Inflammatory macrophage treated with lipopolysaccharide for 4 hours (primary cell): ENCODE data around the gene PMVK.
"Not testable (repeated sequence)": the region's sequence is repeated elsewhere in the genome, so short reads cannot be mapped to it uniquely, and the experiment has no call there.

Experiments
- DNase-seq: peaks from one replicate; pipeline ENCODE4 v3.0.0-alpha.2; 2020

The PMVK gene

DNA sequence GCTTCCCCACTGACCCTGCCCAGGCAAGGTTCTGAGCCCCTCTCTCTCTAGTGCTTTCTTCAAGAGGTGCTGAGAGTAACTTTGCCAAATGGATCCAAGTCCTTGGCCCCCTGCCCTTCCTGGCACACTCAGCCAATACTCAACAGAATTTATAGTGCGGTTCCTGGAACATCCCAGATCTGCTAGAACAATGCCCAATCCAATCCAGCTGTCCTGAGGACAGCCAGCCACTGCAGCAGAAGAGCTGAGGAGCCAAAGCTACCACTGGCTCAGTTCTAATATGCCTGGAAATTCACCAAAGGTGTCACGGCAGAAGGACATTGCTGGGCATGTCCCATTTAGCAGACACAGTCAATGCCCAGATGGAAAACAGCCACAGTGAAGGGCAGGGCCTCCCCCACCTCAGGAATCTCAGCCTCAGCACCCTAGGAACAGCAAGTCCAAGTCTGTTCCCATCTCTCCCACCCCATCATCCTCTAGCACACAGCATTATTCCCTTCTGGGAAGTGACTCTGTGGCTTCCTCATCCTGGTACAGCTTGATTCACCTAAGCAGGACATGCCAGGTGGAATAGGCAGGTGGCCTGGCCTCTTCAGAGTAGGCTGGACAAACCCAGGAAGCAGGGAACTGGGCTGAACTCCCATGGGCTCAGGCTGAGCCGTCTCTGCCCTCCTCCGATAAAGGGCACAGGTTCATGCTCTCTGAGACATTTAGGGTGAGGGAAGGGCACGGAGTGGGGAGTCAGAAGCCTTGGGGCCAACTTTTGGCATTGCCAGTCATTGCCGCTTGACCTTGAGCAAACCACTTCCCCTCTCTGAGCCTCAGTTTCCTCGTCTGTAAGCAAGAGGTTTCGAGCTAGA lies 24.6 kb downstream of the PMVK start:
- no peak for DNase-seq

DNA sequence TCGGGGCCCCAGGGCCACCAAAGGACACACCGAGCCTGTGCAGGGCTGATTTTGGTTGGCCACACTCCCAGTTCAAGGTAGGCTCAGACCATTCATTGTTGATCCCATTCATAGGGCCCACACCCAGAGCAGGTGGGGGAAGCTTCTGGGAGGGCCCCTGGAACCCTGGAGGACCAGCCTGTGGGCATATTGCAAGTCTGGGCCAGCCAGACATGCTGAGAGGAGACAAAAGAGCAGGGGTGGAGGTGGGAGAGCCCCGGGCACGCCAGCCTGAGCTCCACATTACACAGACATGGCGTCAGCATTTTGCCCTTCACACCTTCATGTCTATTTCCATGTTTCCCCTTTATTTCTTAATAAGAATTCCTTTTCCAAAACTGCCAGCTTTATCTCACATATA lies 25.7 kb downstream of the PMVK start:
- no peak for DNase-seq

DNA sequence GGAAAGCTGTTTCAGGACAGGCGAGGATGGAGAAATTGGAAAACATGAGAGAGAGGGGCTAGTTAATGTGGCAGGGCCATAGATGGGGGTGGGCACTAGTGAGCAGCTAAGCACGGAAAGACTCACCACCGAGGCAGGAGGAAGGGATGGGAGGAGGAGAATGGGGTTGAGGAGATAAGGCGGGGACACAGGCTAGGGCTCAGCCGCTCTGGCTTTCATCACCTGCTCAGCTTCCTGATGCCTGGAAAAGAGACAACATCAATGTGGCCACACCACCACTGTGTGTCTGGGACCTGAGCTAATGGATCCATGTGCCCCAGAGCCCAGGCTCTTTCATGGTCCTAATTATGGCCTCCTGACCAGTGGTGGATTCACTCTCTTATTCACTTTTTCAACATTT lies 27.6 kb downstream of the PMVK start:
- DNase-seq, result no peak

DNA sequence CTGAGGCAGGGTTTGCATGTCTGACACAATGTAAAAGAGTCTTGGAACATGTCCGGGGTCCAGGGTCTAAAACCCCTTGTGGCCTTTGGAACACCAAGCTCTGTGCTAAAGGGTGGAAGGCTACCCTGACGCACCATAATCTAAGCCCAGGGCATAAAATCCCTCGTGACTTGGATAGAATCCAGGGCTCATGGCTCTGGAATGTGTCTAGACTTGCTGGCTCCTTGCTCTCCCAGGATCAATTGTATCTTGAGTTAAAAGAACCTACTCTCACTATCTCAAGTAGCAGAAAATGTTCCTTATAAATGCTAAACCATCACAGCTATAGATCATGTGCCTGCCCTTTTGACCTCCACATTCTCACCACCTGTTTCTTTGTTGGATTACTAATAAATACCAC lies 28.4 kb downstream of the PMVK start:
- not testable (repeated sequence) for DNase-seq

DNA sequence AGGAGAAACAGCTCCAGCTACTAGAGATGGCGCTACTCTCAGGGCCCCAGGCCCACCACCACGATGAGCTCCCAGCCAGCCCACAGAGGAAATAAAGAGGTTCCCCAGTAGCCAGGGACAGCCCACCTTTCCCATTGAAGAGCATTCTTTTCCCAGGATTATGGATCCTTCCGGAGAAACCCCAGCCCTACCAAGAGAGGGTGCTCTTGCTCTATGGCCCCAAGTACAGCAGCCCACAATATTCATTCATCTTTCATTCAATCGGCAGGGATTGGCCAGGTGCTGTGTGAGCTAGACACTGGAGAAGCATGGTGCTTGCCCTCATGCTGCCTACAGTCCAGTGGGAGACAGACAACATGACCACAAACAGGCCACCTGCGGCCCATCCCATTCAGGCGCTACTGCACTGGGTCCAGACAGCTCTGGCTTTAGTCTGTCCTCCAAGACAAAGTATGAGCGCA lies 29.9 kb downstream of the PMVK start:
- DNase-seq, result no peak

DNA sequence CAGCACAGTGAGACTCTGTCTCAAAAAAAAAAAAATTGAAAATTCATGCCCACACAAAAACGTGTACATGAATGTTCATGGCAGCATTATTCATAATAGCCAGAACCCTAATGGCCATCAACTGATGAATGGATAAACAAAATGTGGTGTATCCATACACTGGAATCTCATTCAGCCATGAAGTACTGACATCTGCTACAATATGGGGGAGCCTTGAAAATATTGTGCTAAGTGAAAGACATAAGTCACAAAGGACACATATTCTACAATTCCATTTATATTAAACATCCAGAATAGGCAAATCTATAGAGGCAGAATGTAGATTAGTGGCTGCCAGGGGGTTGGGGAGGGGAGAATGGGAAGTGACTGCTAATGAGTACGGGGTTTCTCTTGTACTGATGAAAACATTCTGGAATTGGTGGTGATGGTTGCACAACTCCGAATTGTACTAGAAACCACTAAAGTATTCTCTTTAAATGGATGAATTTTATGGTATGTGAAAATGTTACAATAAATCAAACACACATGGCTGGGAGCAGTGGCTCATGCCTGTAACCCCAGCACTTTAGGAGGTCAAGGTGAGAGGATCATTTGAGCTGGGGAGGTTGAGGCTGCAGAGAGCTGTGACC lies 33.5 kb downstream of the PMVK start:
- no peak for DNase-seq

DNA sequence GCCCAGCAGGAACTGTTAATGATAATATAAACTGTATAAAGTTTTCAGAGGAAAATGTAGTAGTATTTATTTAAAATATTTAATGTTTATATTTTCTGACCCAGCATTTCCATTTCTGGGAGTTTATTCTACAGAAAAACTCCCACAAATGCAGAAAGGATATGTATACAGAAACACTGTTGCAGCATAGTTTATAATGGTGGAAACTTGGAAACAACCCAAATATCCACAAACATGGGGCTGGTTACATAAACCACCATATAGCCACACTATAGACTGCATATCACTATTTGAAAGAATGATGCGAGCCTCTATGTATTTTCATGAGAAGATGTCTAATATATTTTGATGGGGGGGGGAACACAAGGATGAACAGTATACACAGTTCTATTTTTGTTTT lies 34.9 kb downstream of the PMVK start:
- DNase-seq, result no peak

DNA sequence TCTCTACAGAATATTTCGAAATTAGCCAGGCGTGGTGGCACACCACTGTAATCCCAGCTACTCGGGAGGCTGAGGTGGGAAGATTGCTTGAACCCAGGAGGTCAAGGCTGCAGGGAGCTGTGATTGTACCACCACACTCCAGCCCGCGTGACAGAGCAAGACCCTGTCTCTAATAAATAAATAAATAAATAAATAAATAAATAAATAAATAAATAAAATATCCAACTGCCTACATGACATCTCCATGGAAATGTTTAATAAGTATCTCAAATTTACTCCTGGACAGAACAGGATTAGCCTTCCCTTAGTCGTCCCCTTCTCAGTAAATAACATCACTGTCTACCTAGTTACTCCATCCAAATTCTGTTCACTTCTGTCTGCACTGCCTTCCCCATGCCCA lies 37.5 kb downstream of the PMVK start:
- no peak for DNase-seq

DNA sequence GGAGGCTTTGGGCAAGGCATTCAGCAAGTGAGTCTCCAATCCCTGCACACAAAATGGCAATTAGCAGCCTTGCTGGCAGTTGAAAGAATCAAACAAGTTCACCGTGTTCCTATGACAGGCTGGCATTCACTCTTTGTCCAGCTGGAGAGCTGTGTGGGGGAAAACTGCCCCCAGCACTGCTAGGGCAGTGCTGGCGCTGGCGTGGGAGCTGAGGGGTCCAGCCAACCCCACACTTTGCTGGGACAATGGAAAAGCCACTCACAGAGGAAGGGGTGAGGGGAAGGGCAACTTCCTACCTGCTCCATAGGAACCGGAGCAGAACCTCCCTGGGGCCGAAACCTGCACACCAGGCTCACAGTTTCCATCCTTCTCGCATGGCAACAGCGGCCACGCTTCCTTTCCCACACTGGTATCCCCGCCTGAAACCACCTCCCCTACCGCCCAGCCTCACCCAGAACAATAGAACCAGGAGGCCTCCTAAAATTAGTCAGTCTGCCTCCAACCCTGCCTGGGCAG lies 39.7 kb downstream of the PMVK start:
- no peak for DNase-seq

DNA sequence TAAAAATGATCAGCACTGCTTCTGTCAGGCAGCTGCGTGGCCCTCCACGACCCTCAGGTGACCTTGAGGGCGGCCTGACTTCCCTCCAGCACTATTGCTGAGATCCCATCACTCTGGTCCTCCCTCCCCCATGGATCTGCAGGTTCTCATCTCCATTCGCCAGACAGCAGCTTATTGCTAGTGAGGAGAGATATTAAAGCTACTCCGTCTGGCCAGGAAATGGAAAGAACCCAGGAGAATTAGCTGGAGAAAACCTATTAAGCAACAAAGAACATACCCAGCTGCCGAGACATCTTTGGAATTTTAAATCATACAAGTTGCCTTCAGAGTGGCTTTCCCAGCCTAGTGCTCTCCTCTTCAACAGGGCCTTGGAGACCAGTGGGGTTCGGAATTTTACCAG lies 40.7 kb downstream of the PMVK start:
- no peak for DNase-seq

DNA sequence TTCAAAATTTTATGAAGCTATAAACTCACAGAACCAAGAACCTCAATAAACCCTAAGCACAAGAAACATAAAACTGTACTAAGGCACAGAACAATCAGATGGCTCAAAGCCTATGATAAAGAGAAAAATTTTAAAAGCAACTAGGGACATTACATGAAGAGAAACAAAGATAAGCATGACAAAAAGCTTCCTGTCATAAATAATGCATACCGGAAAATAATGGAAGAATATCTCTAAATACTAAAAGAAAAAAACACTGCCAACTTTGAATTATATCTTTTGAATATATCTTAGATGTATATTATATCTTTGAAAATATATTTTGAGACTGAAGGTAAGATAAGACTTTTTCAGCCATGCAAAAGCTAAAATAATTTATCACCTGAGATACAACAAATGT lies 45.1 kb downstream of the PMVK start:
- DNase-seq, result no peak

DNA sequence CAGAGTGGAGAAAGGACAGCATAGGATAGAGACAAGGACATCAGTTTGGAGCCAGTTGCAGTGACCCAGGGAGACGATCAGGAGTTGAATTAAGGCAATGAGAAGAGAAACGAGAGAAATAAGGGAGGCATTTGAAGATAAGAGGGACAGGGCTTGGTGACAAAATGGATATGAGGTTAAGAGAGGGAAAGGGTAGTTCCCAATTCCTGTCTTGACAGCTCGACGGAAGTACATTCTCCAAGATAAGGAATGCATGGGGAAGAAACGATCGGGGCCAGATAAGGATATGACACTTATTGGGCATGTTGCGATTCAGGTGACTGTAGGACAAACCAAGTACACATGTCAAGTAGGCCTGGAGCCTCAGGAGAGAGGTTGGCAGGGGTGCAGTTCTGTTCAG lies 47.8 kb downstream of the PMVK start:
- no peak for DNase-seq

DNA sequence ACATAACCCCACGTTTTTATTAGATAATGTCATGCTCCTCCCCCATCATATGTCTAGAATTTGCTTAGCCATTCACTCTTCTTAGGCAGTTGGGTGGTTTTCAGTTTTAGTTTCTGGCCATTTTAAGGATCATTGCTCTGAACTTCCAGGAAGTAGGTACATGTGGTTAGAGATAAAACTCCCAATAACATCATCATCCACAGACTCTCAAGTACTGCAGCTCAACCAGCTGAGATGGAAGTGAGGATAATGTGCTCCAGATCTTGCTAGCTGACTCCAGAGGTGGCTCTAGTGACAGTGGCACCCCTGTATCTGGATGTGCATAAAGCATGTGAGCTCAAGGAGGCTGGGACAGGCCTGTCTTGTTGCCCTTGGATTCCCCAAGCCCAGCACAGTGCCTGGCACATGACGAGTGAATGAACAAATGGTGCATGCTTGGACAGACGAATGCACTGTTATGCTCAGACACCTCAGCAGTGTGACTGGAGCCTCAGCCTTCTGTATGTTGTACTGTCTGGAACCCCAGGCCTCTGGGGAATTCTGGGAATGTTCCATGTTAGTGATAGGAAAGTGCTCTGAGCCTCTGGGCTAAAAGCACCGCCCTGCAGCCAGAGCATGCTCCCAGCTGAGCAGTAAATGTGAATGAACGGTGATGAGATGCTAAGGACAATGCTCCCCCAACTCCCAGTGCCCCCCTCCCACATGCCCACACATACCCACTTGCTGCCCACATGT lies 50.1 kb downstream of the PMVK start:
- DNase-seq, result peak; percentile 10

DNA sequence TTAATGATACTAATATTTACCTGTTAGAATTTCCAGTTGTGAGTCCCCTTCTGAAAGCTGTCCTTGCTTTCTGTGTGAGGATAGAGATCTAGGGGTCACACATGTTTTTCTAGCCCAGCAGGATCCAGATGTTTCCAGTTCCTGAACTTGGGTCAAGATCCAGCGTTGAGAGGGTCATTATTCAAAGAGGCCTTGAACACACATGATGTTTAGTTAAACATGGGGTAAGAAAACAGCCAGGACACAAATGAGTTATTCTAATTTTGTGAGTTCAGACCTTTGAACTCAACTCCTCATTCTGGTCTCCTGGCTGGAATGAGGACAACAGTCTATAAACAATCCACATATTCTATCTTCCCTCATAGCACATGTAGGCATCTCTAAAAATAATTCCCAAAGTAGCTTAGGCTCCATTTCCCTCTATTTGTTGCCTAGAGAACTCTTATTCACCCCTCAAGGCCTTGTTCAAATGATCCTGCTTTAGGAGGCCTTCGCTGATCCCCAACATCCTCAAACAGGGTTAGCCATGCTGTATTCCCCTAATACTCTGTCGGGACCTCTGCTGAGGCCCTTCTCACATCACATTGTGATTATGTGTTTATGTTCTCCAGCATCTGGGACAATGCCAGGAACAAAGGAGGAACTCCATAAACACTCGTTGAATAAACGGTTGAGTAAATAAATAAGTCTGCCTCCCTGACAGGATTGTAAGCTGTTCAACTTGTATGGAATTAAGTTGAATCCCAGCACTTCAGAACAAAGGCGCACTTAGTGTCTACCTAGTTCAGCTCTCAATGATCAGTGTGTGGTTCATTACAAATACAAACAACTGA lies 51.4 kb downstream of the PMVK start:
- DNase-seq, result no peak

DNA sequence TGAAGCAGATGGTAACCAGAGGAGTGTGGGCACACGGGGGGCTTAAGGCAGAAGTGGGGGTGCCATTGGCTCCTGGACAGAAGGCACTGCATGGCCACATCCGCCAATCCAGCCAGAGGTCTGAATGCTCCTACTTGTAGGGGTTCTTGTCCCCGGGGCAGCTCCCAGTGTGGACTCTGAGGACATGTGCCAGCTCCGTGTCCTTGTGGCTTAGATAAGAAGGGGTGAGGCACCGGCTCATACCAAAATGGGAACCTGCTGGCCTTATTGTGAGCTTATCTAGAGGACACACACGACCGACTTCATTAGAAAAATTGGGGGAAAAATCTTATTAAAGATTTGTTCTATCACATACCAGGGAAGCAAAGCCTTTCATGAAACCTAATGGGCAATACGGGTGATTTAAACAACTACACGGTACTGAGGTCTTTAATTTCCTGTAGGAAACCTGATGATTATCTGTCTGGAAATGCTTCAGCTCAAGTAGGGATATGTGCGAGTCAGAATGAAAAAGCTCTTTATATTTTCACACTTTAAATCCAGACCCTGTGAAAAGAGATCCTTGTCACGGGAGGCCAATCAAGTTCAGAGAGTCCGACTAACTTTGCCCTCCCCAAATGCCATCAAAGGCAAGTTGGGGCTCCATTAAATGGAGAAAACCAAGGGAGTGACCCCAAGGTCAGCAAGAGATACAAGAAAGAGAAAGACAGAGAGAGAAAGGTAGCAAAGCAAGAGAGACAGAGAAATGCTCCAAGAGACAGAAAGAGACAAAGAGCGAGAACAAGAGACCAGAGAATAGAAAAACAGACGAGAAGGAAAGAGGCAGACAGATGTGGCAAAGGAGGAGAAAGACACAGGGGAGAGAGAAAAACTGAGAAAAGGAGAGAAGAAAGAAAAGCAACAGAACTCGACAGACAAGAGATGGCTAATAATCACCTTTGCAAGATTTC lies 52.3 kb downstream of the PMVK start:
- no peak for DNase-seq

DNA sequence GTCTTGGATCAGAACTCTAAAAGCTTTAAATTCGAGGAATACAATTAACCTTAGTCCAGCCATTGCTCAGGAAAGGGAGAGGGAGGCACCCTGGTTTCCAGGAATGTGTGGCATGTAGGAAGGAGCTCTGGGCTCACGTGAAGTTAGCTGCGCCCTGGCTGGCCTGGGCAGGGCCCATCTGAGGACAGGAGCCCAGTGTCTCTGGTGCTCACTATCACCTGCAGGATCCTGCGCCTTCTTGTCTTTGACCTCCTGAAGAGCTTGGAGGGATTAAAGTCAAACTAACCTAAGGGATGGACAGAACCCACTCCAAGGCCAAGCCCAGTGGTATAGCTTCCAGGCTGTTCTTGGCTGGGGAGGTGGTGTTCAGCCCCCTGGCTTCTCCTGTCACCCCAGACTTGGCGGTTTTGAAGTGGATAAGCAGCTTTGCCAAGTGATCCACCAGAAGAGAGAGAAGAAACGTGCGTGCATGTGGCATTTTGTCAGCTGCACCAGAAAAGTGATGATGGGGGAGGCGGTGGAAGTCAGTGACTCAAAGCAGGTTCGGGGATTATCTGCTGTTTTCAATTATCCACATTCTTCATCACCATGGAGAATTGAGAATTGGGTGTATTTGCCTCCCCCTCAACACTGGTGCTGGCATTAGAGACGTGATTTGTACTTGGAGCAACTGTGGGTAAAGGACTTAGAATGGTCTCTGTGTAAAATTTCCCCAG lies 54.5 kb downstream of the PMVK start:
- no peak for DNase-seq

DNA sequence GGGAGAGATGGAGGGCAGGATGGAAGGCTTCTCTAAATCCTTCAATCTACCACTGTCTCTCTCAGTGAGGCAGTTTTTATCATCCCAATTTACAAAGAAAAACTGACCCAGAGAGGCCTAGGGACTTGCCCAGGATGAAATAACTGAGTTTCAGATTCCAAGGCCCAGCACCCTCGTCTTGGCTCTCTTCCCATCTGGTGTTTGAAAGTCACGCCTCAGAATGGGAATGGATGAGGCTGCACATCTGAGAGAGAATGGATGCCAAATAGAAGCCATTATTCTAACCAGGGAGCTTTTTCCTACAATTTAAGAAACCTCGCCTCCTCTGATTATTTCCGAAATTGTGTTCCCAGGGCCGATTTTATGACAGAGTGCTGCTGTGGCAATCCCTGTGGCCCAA lies 55.8 kb downstream of the PMVK start:
- DNase-seq, result no peak

DNA sequence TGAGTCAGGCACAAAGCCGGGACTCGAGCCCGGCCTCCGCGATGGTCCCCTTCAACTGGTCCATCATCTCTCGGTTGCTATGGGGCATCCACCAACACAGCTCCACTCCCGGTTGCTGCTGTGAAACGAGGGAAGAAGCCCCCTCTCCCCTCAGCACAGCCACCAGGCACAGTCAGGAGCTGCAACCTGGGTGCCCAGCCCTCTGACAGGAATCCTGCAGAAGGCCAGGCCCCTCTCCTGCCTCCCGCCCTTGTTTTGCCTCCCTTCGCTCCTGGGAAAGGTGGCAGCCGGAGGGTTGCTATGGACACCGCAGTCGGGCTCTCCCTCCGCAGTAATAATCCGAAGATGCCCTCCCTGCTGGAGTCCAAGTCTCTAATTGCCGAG lies 57.5 kb downstream of the PMVK start:
- no peak for DNase-seq

DNA sequence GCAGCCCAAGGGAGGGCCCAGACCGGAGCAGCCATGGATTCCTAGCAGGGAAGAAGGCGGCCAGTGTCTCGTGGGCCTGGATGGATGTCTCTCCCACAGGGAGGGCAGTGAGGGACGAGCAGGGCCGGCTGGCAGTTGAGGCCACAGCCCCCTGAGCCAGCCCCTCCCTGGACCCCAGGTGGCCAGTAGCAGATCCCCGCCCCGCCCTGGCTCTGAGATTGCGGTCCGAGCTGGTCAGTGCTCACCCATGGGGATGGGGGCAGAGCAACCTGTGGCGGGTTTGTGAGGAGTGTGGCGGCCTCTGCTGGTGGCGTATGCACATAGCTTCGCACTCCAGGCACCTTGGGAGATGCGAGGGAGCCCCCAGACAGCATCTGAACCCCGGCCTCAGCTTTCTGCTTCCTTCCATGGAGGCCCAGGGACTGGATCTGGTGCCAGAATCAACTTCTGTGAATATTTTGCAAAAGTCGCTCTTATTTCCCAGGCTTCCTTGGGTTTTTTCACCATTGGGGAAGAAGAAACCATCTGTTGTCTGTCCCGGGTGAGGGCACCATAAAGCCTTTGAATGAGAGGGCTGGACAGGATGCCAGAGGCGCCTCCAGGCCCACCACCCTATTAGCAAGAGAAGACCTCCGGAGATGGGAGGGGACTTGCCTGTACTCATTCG lies 58.0 kb downstream of the PMVK start:
- peak; percentile 67 for DNase-seq

DNA sequence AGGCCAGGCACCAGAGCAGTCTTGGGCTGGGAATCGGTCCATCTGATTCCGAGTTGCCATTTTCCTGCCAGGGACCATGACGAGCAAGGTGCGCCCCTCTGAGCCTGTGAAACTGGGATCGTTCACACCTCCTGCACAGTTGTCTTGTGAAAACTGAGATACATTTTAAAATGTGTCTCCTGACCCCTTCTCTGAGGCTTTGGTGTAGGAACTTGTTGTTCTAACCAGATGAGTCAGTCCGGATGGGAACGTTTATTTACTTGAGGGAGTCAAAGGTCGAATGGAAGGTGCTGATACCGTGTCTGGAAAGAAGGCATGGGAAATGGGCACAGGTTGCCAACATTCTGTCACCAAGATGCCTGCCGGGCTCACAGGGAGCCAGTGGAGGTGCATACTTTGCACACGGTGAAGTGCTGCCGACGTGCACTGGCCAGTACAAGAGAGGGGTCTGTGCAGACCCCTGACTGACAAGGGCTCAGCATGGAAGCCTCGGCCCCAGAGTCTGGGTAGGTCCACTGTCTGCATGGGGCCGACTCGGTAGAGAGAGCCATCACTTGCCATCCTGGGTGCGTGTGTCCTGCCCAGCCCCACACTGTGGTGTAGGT lies 59.0 kb downstream of the PMVK start:
- no peak for DNase-seq
